ENCODE results near the gene PSMC1.
"Not testable (repeated sequence)": the region's sequence is repeated elsewhere in the genome, so short reads cannot be mapped to it uniquely, and the experiment has no call there.

PSMC1 gene

DNA sequence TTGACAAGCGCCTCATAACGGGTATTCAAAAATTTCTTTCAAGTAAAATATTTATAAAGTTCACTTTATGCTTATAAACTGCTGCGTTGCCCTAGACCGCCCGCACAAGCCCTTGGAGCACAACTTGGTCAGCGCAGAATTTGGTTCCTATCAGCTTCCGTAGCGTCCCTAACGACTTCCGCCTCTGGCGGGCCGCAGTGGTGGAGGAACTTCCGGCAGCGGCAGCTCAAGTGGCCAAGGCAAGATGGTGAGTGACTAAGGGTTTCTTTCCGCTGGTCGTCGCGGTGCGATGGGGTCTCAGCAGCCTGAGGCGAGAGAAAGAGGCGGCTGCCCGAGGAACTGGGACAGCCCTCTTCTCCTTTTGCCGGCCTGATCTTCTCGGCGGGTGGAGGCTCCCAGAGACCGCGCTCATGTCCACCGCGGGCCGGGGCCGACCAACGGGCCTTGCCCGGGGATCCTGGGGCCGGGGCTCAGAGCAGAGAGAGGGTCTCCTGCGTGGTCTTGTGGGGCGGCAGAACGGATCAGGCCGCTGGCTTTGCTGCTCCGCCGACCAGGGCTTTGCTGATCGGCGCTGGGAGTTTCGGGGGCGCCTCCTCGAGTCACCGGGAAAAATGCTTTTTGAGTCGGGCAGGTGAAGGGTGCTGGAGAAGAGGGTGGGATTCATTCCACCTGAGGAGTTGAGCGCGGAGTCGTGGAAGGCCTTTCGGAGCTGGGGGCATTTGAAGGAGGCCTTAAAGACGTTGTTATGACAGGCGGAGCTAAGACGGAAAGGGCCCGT is at the start of gene PSMC1:
Gene PSMC1, plus strand, starts transcription at position 200 of the 778 bp plus-strand sequence. Its CDS starts 45 bp downstream, at position 245.
- peak; percentile 91 for DNase-seq

DNA sequence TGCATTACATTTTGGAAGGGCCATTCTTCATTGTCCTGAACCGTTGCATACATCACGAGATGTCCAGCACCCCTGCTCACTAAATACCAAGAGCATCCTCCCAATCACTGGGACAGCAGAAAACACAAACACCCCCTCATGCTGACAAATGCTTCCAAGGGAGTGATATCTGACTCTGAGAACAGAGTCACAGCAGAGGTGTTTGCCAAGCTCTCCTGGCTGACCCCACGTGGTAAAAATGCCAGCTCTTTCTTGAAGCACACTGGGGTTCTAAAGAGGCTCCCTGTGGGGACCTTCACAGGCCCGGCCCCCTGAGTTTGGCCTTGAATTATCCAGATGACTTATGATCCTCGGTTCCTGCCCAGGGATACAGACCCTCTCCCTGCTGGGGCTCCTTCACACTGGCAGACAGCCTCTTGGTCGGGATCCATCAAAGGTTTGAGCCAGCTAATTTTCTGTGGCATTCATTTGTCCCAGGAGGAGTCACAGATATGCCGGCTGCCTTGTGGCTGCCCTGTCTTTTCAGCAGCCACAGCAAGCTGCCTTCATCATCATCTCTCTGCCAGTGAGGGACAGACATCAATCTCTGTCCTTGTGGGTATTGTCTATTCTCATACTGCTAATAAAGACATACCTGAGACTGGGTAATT is 43.1 kb upstream of the PSMC1 start:
- no peak for DNase-seq

DNA sequence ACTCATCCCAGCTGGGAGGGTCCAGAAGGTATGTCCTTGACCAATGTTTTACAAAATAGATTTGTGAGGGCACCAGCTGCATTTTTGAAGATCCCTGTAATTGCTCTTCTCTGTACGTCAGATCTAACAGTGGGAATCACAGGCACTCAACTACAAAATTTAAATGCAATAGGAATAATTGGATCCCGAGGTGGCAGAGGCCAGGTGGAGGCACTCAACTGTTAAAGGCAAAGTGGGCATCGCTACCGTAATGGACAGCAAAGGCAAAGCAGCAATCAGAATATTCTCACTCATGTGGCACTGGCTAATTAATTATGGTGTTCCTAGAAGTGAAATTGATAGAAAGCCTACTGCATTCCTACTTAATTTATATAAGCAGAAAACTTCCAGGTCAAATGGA is 27.9 kb upstream of the PSMC1 start:
- DNase-seq: no peak

DNA sequence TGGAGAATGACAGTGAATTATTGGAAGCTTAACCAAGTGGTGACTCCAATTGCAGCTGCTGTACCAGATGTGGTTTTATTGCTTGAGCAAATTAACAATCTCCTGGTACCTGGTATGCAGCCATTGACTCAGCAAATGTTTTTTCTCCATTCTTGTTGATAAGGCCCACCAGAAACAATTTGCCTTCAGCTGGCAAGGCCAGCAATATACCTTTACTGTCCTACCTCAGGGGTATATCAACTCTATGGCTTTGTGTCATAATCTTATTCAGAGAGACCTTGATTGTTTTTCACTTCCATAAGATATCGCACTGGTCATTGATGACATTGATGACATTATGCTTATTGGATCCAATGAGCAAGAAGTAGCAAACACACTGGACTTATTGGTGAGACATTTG is 26.4 kb upstream of the PSMC1 start:
- DNase-seq: not testable (repeated sequence)

DNA sequence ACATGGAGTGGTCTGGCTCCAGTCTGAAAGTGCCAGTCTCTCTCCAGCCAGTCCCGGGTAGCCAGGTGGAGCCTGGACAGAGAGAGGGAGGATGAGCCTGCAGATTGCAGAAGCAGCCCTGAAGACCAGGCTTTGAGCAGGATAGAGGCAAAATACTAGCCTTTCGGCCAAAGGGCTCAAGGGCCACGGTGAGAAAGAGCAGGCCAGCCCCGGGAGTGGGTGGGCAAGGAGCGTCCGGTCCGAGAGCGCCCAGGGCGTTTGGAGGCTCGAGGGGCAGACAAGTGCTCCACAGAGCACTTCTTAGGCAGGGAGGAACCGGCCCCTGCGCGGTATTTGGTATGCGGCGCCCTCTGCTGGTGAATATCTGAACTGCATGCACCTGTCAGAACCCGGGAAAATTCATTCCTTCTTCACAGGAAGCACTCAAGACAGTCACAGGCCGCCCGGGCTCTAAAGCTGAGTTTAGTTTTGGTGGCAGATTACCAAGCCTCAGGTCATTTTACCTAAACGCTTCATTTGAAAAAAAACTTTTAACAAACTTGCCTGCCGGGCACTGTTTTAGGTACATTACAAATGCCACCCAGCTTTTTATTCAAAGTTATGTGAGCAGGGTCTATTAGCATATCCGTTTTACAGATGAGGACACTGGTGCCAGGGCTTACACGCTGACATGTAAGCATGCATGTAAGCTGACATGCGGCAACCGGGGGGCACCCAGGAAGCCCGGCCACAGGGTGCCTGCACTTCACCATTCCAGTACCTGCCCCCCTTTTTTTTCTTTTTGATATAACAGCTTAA is 21.0 kb upstream of the PSMC1 start:
- peak; percentile 70 for DNase-seq

DNA sequence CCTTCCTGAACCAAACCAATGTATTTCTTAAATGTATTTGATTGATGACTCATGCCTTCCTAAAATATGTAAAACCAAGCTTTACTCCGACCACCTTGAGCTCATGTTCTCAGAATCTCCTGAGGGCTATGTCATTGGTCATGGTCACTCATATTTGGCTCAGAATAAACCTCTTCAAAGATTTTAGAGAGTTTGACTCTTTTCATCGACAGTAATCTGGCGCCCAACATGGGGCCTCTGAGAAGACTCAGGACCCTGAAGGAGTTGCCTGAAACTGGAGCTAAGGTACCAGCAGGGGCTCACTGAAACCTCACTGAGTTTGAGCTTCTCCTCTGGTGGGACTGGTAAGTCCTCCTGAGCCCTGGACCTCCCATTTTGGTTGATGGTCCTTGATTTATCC is 17.2 kb upstream of the PSMC1 start:
- DNase-seq: no peak

DNA sequence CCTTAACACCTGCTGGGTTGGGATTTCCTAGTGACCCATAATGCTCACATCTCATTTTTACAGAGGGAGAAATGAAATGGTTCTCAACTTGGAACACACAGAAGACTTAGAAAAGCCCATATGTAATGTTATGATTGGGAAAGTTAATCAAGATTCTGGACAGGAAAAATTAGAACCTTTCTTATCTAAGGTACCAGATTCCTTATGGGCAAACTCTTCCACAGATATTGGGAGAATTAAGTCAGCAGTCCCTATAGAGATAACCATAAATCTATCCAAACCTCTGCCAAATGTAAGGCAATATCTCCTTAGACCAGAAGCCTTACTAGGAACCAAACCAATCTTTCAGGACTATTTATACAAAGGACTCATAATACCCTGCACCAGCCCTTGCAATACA is 13.9 kb upstream of the PSMC1 start:
- no peak for DNase-seq

DNA sequence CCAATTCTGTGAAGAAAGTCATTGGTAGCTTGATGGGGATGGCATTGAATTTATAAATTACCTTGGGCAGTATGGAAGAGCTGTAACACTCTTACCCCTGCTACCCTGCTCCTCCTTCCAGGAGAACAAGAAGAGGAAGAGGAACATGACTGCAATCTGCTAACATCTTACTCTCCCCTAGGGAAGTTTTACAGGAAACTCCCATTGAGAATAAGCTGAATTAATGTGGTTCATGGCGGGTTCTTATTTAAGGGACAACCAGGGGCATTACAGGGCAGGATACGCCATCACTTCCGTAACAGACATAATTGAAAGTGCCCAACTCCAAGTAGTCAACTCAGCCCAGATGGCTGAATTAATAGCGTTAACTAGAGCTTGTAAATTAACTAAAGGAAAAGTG is 9.4 kb upstream of the PSMC1 start:
- DNase-seq: no peak

DNA sequence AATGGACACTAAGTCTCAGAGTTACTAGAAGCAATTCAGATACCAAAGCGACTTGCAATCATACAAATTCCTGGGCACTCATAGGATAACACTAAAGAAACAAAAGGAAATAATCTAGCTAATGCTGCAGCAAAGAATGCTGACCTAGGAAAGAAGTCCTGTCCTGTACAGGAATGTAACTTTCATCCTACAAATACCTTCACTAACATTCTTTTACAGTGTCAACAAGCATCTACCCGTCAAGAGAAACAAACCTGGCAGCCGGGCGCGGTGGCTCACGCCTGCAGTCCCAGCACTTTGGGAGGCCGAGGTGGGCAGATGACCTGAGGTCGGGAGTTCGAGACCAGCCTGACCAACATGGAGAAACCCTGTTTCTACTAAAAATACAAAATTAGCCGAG is 8.9 kb upstream of the PSMC1 start:
- not testable (repeated sequence) for DNase-seq

DNA sequence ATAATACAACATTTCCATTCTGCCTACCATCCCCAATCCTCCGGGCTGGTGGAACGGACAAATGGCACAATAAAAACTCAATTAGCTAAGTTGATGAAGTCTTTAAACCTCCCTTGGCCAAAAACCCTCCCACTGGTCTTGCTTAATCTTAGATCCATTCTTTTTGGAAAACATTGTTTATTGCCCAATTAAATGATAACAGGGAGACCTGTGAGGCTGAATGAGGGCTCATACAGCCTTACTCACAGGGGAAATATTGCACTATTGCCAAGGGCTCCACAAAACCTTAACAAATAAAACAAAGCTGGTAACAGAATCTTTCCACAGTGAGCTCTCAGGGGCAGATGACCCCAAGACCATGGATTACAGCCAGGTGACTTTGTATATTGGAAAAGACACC is 7.8 kb upstream of the PSMC1 start:
- DNase-seq: no peak

DNA sequence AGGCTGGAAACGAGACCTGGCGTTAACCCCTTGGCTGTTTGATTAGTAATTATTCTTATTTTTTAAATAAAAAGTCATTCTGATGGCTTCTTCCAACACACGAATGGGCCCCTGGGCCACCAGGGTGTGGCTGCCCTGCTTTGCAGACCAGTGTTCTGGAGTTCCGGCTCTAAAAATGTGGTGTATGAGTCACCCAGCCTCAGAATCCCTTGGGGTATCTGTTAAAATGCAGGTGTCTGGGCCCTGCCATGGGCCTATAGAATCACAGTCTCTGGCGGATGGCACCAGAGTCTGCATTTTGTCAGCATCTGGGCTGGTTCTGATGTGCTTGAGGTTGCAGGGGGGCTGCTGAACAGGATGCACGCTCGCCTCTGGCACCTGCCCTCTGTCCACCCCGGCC is 2.5 kb upstream of the PSMC1 start:
- DNase-seq: no peak

DNA sequence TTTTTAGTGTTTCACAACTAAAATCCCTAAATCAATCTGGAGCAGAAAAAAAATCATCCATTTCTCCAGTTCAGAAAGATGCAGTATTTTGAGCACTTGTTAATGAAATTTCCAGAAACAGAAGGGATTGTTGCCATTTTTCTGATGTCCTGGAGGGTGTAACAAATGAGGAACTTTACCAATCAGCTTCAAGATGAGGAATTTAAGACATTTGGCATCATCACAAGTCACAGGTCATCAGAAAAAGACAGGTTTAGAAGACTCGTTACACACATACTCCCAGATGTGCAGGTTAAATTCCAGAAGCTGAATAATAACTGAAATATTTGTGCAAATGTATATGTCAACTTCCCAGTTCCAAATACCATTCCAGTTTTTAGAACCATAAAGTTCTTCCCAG is 482 bp upstream of the PSMC1 start:
- DNase-seq: no peak

DNA sequence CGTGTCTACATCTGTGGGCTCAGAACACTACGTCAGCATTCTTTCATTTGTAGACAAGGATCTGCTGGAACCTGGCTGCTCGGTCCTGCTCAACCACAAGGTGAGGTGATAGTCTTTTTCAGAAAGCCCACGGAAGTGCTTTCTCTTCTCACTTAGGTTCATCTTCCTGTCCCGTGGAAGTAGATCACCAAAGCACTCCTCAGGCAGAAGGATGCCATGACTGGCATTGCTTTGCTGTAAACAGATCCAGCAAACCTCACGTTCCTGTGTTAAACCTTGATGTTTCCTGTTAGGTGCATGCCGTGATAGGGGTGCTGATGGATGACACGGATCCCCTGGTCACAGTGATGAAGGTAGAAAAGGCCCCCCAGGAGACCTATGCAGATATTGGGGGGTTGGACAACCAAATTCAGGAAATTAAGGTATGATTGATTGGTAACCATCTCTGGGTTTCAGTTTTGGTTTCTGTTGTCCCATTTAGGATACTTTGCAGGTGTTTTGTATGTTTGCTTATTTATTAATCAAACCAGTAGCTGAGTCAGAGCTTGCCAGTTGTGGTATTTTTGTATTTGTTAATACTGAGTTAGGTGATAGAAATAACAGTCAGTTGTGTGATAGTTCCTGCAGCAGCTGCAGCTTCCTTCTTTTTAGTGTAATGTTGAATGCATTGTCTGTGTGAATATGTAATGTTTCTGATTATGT is 7.5 kb downstream of the PSMC1 start:
- DNase-seq: no peak

DNA sequence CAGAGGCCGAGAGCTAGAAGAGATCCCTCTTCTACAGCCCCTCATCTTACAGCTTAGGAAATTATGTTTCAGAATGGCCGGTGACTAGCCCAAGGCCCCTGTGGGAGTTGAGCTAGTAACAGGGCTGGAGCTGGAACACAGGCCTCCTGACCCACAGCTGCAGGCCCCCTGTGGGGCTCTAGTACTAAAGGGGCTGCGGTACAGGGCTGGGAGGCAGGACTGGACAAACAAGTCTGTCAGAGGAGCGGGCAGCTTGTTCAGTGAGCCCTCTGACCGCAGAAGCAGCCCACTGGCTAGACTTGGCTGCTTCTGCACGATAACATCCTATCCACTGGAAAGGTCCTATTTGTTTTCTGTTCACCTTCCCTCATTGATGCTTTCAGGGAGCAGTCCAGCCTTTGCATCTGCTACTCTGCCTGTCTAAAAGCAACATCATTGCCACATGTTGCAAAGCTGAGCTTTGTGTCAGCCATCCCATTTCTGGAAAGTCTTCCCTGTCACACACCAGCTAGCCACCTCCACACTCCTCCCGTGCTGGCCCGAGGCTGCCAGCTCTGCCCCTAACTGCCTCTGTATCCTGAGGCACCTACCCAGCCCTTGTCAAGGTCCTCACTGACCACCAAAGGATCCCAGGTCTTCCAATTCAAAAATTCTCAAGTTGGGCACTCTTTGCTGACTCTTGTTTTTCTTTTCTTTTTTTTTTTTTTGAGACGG is 10.2 kb downstream of the PSMC1 start:
- no peak for DNase-seq

DNA sequence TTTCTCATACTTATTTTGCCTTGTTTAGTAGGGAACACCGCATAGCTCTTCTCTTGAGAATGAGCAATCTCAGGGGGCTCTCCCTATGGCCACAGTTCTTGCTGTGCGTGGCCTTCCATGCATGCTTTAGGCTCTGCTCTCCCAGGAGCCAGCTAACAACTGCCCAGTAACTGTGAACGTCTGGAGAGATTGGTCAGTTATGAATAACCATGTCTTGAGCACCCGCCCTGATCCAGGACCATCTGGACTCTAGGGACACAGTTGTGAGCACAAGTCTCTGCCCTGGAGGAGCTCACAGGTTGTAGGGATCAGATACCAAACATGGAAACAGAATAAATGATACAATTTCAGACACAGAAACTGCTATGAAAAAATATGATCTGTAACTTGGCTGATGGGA is 12.1 kb downstream of the PSMC1 start:
- DNase-seq: no peak

DNA sequence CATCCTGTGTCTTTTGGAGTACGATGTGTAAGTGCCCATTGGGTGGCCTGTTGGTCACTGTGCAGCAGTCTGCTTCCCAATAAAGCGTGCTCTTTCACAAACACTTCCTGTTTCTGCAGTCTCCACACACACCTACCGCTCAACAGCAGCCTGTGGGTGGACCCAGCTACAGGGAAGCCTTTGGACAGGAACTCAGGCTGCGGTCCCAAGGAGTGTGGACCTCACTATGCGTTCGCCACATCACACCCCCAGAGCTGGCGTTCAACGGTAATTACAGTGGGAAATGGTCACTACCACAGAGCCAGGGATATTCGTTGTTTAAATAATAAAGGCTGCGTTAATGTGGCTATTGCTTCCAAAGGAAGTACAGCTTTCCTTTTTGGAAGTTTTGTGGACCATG is 16.2 kb downstream of the PSMC1 start:
- no peak for DNase-seq

DNA sequence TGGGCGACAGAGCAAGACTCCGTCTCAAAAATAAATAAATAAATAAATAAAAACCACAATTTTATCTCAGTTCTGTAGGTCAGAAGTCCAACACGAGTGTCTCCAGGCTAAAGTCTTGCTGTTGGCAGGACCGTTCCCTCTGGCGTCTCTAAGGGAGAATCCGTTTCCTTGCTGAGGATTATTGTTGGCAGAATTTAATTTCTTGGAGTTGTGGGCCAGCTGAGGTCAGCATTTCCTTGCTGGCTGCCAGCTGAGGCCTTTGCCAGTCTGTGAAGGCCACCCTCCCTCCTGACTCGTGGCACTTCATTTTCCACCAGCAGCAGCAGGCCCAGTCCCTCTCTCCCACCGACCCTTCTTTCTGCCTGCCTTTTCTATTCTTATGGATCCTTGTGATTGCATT is 17.2 kb downstream of the PSMC1 start:
- no peak for DNase-seq

DNA sequence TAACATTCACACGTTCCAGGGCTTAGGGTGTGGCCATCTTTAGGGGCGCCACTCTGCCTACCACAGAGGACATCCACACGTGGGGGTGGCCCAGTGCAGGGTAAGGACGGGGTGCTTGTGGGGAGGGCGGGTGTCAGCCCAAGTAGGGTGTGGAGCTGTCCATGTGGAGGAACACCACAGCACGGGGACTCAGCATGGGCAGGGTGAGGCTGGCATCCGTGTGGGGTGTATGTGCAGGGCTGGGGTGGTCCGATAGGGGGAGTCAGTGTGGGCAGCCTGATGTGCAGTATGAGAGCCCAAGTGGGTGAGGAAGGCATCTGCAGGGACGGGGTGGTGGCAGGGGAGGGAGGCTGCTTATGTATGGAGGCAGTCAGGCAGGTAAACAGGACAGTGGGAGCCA is 17.7 kb downstream of the PSMC1 start:
- no peak for DNase-seq

DNA sequence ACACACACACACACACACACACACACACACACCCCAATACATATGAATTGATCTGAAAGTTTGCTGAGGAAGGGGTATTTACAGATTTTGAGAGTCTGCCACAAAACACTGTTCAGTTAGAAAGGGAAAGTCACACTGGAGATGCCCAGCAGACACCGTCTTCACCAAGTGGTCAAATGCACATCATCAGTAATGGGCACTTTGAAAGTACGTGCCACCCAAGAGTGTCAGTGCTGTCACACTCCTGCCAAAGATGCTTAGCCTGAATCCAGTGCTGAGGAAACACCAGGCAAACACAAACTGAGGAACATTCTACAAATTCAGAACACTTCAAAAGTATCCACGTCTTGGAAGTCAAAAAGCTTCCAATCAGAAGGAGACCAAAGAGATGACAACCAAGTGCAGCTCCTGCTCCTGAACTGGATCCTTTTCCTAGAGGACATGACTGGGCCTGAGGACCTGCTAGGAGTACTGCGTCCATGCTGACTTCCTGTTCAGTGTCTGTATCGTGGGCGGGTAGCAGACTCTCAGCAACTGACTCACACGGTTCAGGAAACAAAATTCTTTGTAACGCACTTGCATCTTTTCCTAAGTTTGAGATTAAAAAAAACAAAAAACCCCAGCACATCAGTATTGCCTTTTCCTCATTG is 18.6 kb downstream of the PSMC1 start:
- DNase-seq: peak; percentile 38

DNA sequence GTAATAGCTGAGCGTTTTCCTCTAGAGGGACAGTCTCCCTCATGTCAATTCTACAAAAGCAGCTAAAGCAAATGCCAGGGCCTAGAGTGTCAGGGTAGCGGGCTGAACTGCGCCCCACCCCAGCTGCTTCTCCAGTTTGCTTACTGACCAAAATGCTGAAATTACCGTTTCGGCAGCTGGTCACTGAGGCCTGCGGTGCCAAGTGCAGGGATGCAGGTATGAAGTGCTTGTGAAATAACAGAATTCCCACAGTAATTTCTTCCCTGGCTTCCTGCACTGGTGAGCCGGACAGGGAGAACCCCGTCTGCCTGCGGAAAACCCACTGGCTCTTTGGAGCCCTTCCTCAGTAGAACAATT is 19.1 kb downstream of the PSMC1 start:
- DNase-seq: no peak

DNA sequence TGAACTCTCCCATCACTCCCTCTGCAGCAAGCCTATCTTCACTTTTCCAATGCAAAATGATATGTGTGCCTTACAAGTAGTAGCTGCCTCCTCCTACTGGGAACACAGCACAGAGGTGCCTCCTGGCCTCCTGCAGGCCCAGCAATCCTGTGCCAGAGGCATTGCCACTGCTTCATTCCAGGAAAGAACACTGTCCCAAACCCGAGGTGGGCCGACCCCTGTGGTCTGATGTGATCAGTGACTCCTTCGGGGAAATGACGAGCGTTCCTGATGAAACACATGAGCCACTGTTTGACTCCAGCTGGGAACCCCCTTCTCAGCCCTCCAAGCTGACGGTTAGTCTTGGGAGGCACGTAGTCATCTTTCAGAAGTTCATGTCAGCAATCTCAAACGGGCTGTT is 19.5 kb downstream of the PSMC1 start:
- DNase-seq: peak; percentile 30
